H1 (cell line): Measurements from ENCODE around the gene VPS37D. TPM values are rescaled to one million over a fixed set of nuclear protein-coding genes. Genes with fewer than 3 reads are reported as not detected.

ENCODE experiments used
- CTCF ChIA-PET: fragments of 300-600 bp; sonication (Branson Sonifier 250); formaldehyde crosslinking; loops from one replicate; lab custom pipeline; 2021; ENCODE audit not compliant: partially characterized antibody; lab: Charles Lee
- POLR2A ChIA-PET: fragments of 300-600 bp; sonication (Branson Sonifier 250); formaldehyde crosslinking; loops from one replicate; lab custom pipeline; 2021; ENCODE audit warnings: inconsistent platforms; ENCODE audit not compliant: partially characterized antibody; lab: Charles Lee
- DNase-seq, 2 experiments: peaks; one replicate each; pipeline versions ENCODE4 v3.0.0 to v3.0.0-alpha.2; 2010 to 2022; ENCODE audit warnings: low spot score in 2 of 2, low read depth in 1 of 2, mixed read lengths in 1 of 2
- FAIRE-seq: peaks from 2 replicates; lab custom pipeline; 2011; peaks lifted over from hg19 to GRCh38; lab: Jason Lieb, UNC
- H2AFZ ChIP-seq: 2 replicates; pipeline ENCODE4 v1.8.1; 2012; ENCODE audit warnings: low read length, inconsistent platforms
- H2AK5ac ChIP-seq: 2 replicates; pipeline ENCODE4 v1.6.1; 2013; ENCODE audit warnings: low read depth, low read length
- H2BK120ac ChIP-seq: replicated peaks from 2 replicates; pipeline ENCODE3; 2013; ENCODE audit warnings: low read depth, low read length, inconsistent platforms
- H2BK12ac ChIP-seq: 2 replicates; pipeline ENCODE4 v1.6.1; 2013; ENCODE audit warnings: low read depth, low read length
- H2BK15ac ChIP-seq: 2 replicates; pipeline ENCODE4 v1.6.1; 2013; ENCODE audit warnings: low read length
- H2BK20ac ChIP-seq: 2 replicates; pipeline ENCODE4 v1.6.1; 2013; ENCODE audit warnings: low read length
- H2BK5ac ChIP-seq: 2 replicates; pipeline ENCODE4 v1.6.1; 2013; ENCODE audit warnings: low read depth, low read length
- H3K14ac ChIP-seq: 2 replicates; pipeline ENCODE4 v1.6.1; 2013; ENCODE audit warnings: inconsistent platforms; ENCODE audit not compliant: insufficient read length
- H3K18ac ChIP-seq: 2 replicates; pipeline ENCODE4 v1.6.1; 2013; ENCODE audit warnings: low read length; ENCODE audit errors: extremely low read depth
- H3K23ac ChIP-seq: 2 replicates; pipeline ENCODE4 v1.6.1; 2013; ENCODE audit warnings: inconsistent platforms; ENCODE audit not compliant: insufficient read length
- H3K23me2 ChIP-seq: 2 replicates; pipeline ENCODE4 v1.6.1; 2013; ENCODE audit warnings: low read depth, low read length
- H3K27ac ChIP-seq: 2 replicates; pipeline ENCODE4 v1.6.1; 2011; ENCODE audit warnings: low read depth, low read length, inconsistent platforms
- H3K27me3 ChIP-seq, 4 experiments: replicated peaks in 1 of 4; 1 replicate in 1 of 4; 2 replicates in 3 of 4; pipeline versions ENCODE4 v1.6.1 to v1.8.1; 2011 to 2013; ENCODE audit warnings: low read length in 3 of 4, mild to moderate bottlenecking in 3 of 4, inconsistent platforms in 2 of 4, mixed read lengths in 2 of 4, moderate library complexity in 1 of 4; ENCODE audit not compliant: control insufficient read depth in 3 of 4, insufficient read depth in 3 of 4; ENCODE audit errors: extremely low read depth in 1 of 4
- H3K36me3 ChIP-seq, 4 experiments: 2 replicates each; pipeline versions ENCODE4 v1.6.1 to v1.8.1; 2011 to 2013; ENCODE audit warnings: mild to moderate bottlenecking in 4 of 4, low read length in 3 of 4, moderate library complexity in 2 of 4, control low read depth in 1 of 4, inconsistent platforms in 1 of 4; ENCODE audit not compliant: insufficient read depth in 4 of 4, control insufficient read depth in 2 of 4
- H3K4ac ChIP-seq: replicated peaks from 2 replicates; pipeline ENCODE3; 2013; ENCODE audit warnings: low read length, low read depth, mixed read lengths, inconsistent platforms; ENCODE audit not compliant: insufficient read length
- H3K4me1 ChIP-seq, 4 experiments: replicated peaks in 1 of 4; 1 replicate in 1 of 4; 2 replicates in 3 of 4; pipeline versions ENCODE4 v1.6.1 to v1.8.1; 2011 to 2013; ENCODE audit warnings: low read length in 3 of 4, inconsistent platforms in 2 of 4, mixed read lengths in 1 of 4; ENCODE audit not compliant: insufficient read depth in 4 of 4, control insufficient read depth in 3 of 4
- H3K4me2 ChIP-seq, 2 experiments: 2 replicates each; pipeline versions ENCODE4 v1.6.1 to v1.8.1; 2011 to 2013; ENCODE audit warnings: low read depth in 2 of 2, low read length in 2 of 2, control low read depth in 1 of 2, inconsistent platforms in 1 of 2, mild to moderate bottlenecking in 1 of 2; ENCODE audit not compliant: insufficient read depth in 1 of 2
- H3K4me3 ChIP-seq, 4 experiments: fragments of 200-600, 300-600 bp in 1 of 4; sonication (generic), shearing (Covaris generic), sonication (Bioruptor Twin) in 1 of 4; 2 replicates each; pipeline versions ENCODE4 v1.5.1 to v1.8.1; 2011 to 2016; ENCODE audit warnings: low read length in 4 of 4, low read depth in 3 of 4, control low read depth in 2 of 4, inconsistent platforms in 2 of 4, mild to moderate bottlenecking in 2 of 4, mixed read lengths in 1 of 4, moderate library complexity in 1 of 4; ENCODE audit not compliant: insufficient read depth in 2 of 4; ENCODE audit errors: extremely low read depth in 1 of 4
- H3K56ac ChIP-seq: replicated peaks from 2 replicates; pipeline ENCODE3; 2013; ENCODE audit warnings: low read depth, mild to moderate bottlenecking, mixed read lengths, low read length, inconsistent platforms; ENCODE audit not compliant: insufficient read length
- H3K79me1 ChIP-seq: 2 replicates; pipeline ENCODE4 v1.6.1; 2013; ENCODE audit warnings: low read depth, low read length, control low read depth
- H3K79me2 ChIP-seq, 2 experiments: 2 replicates each; pipeline versions ENCODE4 v1.6.1 to v1.8.1; 2012 to 2013; ENCODE audit warnings: low read length in 2 of 2, mild to moderate bottlenecking in 2 of 2, inconsistent platforms in 1 of 2; ENCODE audit not compliant: insufficient read depth in 2 of 2, control insufficient read depth in 1 of 2
- H3K9ac ChIP-seq, 4 experiments: replicated peaks in 1 of 4; 1 replicate in 1 of 4; 2 replicates in 3 of 4; pipeline versions ENCODE4 v1.6.1 to v1.8.1; 2011 to 2013; ENCODE audit warnings: low read depth in 3 of 4, low read length in 3 of 4, control low read depth in 2 of 4, mild to moderate bottlenecking in 2 of 4, moderate library complexity in 2 of 4, inconsistent platforms in 1 of 4; ENCODE audit errors: extremely low read depth in 1 of 4
- H3K9me3 ChIP-seq, 2 experiments: 2 replicates each; pipeline versions ENCODE4 v1.6.1 to v1.8.1; 2012 to 2013; ENCODE audit warnings: mild to moderate bottlenecking in 2 of 2, moderate library complexity in 2 of 2, control low read depth in 1 of 2, inconsistent platforms in 1 of 2, low read depth in 1 of 2, low read length in 1 of 2, mixed read lengths in 1 of 2; ENCODE audit not compliant: insufficient read depth in 2 of 2
- H4K20me1 ChIP-seq, 2 experiments: replicated peaks in 1 of 2; 2 replicates each; pipeline versions ENCODE3 to v1.8.1; 2011 to 2013; ENCODE audit warnings: inconsistent platforms in 2 of 2, low read length in 2 of 2, mild to moderate bottlenecking in 1 of 2; ENCODE audit not compliant: insufficient read depth in 2 of 2, control insufficient read depth in 1 of 2
- H4K5ac ChIP-seq: 2 replicates; pipeline ENCODE4 v1.6.1; 2013; ENCODE audit warnings: low read length, low read depth, mixed read lengths, inconsistent platforms; ENCODE audit not compliant: insufficient read length
- H4K8ac ChIP-seq: 2 replicates; pipeline ENCODE4 v1.8.0; 2013; ENCODE audit warnings: mild to moderate bottlenecking, moderate library complexity, low read length, inconsistent platforms; ENCODE audit not compliant: insufficient read depth; ENCODE audit errors: extremely low read depth
- H4K91ac ChIP-seq: replicated peaks from 2 replicates; pipeline ENCODE3; 2013; ENCODE audit warnings: low read length, mixed read lengths, inconsistent platforms; ENCODE audit not compliant: insufficient read length
- BACH1 ChIP-seq: IDR thresholded peaks from 2 replicates; pipeline ENCODE4 v1.6.1; 2012; ENCODE audit warnings: low read length, improper control_type of control experiment
- BCL11A ChIP-seq, 2 experiments: IDR thresholded peaks; one replicate each; pipeline ENCODE4 v1.6.1; 2011; ENCODE audit warnings: low read depth in 2 of 2, low read length in 2 of 2, mild to moderate bottlenecking in 2 of 2
- CREB1 ChIP-seq: IDR thresholded peaks from 2 replicates; pipeline ENCODE4 v1.6.1; 2012; ENCODE audit warnings: inconsistent platforms
- EZH2 ChIP-seq: fragments of 200-600 bp; sonication (generic); IDR thresholded peaks from 2 replicates; pipeline ENCODE4 v1.7.1; 2012; ENCODE audit warnings: low read depth, mild to moderate bottlenecking, moderate library complexity, low read length, inconsistent platforms; ENCODE audit not compliant: severe bottlenecking
- FOSL1 ChIP-seq: IDR thresholded peaks from 2 replicates; pipeline ENCODE4 v1.6.1; 2011; ENCODE audit warnings: mild to moderate bottlenecking, low read depth, low read length, moderate library complexity; ENCODE audit not compliant: insufficient read depth
- HDAC2 ChIP-seq, 2 experiments: fragments of 300-600 bp in 1 of 2; sonication (generic) in 1 of 2; IDR thresholded peaks; 2 replicates each; pipeline ENCODE4 v1.6.1; 2011 to 2012; ENCODE audit warnings: low read depth in 2 of 2, low read length in 2 of 2, mild to moderate bottlenecking in 2 of 2, moderate library complexity in 2 of 2, borderline replicate concordance in 1 of 2, inconsistent platforms in 1 of 2
- HDAC6 ChIP-seq: IDR thresholded peaks from one replicate; pipeline ENCODE4 v1.7.1; 2012; ENCODE audit warnings: low read depth, mild to moderate bottlenecking, inconsistent platforms, low read length, moderate library complexity
- KDM5A ChIP-seq: fragments of 200-600 bp; IDR thresholded peaks from 2 replicates; pipeline ENCODE4 v1.7.1; 2012; ENCODE audit warnings: mild to moderate bottlenecking, low read length, inconsistent platforms, mixed read lengths
- PHF8 ChIP-seq: fragments of 200-600 bp; sonication (generic); conservative IDR thresholded peaks from 2 replicates; pipeline ENCODE4 v1.7.1; 2012; ENCODE audit warnings: low read depth, mild to moderate bottlenecking, inconsistent platforms, low read length, moderate library complexity
- RBBP5 ChIP-seq: IDR thresholded peaks from 2 replicates; pipeline ENCODE4 v1.7.1; 2012; ENCODE audit warnings: low read depth, mild to moderate bottlenecking, inconsistent platforms, low read length, moderate library complexity, borderline replicate concordance
- RFX5 ChIP-seq: IDR thresholded peaks from 2 replicates; pipeline ENCODE4 v1.6.1; 2011; ENCODE audit warnings: low read depth, low read length, improper control_type of control experiment, borderline replicate concordance
- SUZ12 ChIP-seq: fragments of 200-600 bp; sonication (generic); IDR thresholded peaks from 2 replicates; pipeline ENCODE4 v1.6.1; 2012; ENCODE audit warnings: mild to moderate bottlenecking, inconsistent platforms, low read length, moderate library complexity, mixed read lengths
- TEAD4 ChIP-seq: IDR thresholded peaks from 2 replicates; pipeline ENCODE4 v1.6.1; 2012; ENCODE audit warnings: low read depth, low read length, inconsistent platforms, mixed read lengths
- WGBS, 2 experiments: shearing (Covaris generic) in 1 of 2; methylation state at CpG; one replicate each; pipeline versions ENCODE4 v1.1.6 to v1.1.7; 2013 to 2015; ENCODE audit warnings: low lambda C conversion rate in 2 of 2, mixed read lengths in 2 of 2, inconsistent platforms in 1 of 2, low coverage in 1 of 2, missing lambda C conversion rate in 1 of 2; ENCODE audit not compliant: insufficient replicate concordance in 2 of 2, insufficient coverage in 1 of 2, insufficient read length in 1 of 2; ENCODE audit errors: extremely low coverage in 1 of 2, missing lambda C conversion rate in 1 of 2; 5-methylcytosine and 5-hydroxymethylcytosine counted together
- polyA plus RNA-seq, 7 experiments: library from polyadenylated mRNA; depleted of rRNA in 3 of 7; stranded (reverse) in 5 of 7; unstranded in 2 of 7; fragments of >200 nt in 5 of 7; fragments of 200-250 nt in 2 of 7; gene quantifications; 1 replicate in 5 of 7; 2 replicates in 1 of 7; 4 replicates in 1 of 7; pipeline versions ENCODE4 v1.2.1 to v1.2.3, GENCODE V29; 2011 to 2013; ENCODE audit warnings: missing spikeins in 2 of 7, mixed read lengths in 2 of 7
- total RNA-seq: library from RNA; stranded (reverse); fragmentation: NEBNext Ultra II Directional; extraction: Animal tissue kit (Norgen Biotek cat#: 25700); gene quantifications from 2 replicates; pipeline ENCODE4 v1.2.1, GENCODE V29; 2021

VPS37D gene
- total and polyA plus RNA-seq, 2 of the 8 experiments (the other 6 are each of a cell fraction or from before 2014, with no cell fraction given), result 3.4 to 5.0 TPM

DNA sequence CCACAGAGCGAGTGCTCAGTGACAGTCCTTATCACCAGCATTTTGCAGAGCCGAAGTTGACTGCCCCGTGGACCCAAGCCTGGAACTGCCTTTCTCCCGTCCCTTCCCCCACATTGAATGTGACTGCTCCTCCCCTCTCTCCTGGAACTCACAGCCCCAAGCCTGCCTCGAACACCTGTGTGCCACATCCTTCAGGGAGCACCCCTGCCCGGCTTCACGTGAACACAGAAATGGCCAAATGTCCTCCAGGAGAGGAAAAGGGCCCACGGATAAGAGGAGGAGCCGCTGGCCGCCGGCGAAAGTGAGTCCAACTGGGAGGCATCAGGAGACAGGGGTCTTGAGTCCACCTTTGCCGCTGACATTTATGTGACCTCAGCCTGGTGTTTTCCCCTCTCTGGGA is 35.6 kb downstream of the VPS37D start:
- Histone ChIP-seq H3K14ac (peak overlapping the region; percentile 19), H2BK20ac (no peak overlapping the region), H3K9ac (peak overlapping the region in 2 of 4 experiments; percentile 20 to 33; a peak in 3 of 7 replicates), H2BK120ac (no peak overlapping the region), H3K23ac (no peak overlapping the region), H2AK5ac (no peak overlapping the region), H2BK12ac (peak overlapping the region; percentile 60; the same call in 1 of the 2 replicates), H3K4me3 (peak overlapping the region; percentile 28 to 58 (median 34); a peak in 7 of 8 replicates), H3K36me3 (peaks cover 0 to 11% (median 3%) of the 10 kb centered on the region in 4 experiments; a peak in 4 of 8 replicates), H3K4me2 (peak overlapping the region; percentile 76 to 85), H3K23me2 (peaks cover 2% of the 10 kb centered on the region; the same call in 1 of the 2 replicates), H3K56ac (peak overlapping the region; percentile 5), H3K79me1 (no peaks in the 10 kb centered on the region), H3K4ac (peak overlapping the region; percentile 97), H4K5ac (peak overlapping the region; percentile 62), H3K27ac (peak overlapping the region; percentile 53; the same call in 1 of the 2 replicates), H2BK15ac (peak overlapping the region; percentile 81; the same call in 1 of the 2 replicates), H2AFZ (no peak overlapping the region), H4K8ac (peak overlapping the region; percentile 91), H4K91ac (peak overlapping the region; percentile 17), H2BK5ac (peak overlapping the region; percentile 60; the same call in 1 of the 2 replicates), H3K4me1 (peaks cover 0 to 19% (median 15%) of the 10 kb centered on the region in 4 experiments; a peak in 6 of 7 replicates), H4K20me1 (peaks cover 6 to 19% of the 10 kb centered on the region in 2 experiments), H3K79me2 (no peaks in the 10 kb centered on the region), H3K27me3 (no peaks in the 10 kb centered on the region; a peak in 1 of 7 replicates), H3K18ac (peak overlapping the region; percentile 81), H3K9me3 (no peaks in the 10 kb centered on the region)
- ChIA-PET CTCF (interaction anchor here (0.8 to 9.7 kb wide), 11 partner anchors 16 to 96 kb away, joined by 3 to 130 read pairs (median 5); partner anchors contain the start of gene STX1A), POLR2A (interaction anchor here (1.4 to 4.9 kb wide), 5 partner anchors 10 to 96 kb away, joined by 3 to 37 read pairs (median 13); no protein-coding TSS in a partner anchor)
- 73% methylated on average over 13 of the region's 13 CpGs; no CpG with 5 or more reads in 1 of the 2 experiments for WGBS, 2 experiments
- DNase-seq (no peak), FAIRE-seq (no peak)
- TF ChIP-seq TEAD4 (no peak), HDAC2 (IDR thresholded peaks at IDR 0.05; ENCODE audit: borderline replicate concordance in 1 of 2, low read depth in 2 of 2, low read length in 2 of 2) (no peak), PHF8 (no peak), HDAC6 (no peak), KDM5A (no peak), SUZ12 (no peak), RFX5 (no peak), BACH1 (no peak), FOSL1 (no peak), EZH2 (no peak), CREB1 (no peak), RBBP5 (no peak), BCL11A (IDR thresholded peaks at IDR 0.05; ENCODE audit: low read depth in 2 of 2, low read length in 2 of 2) (no peak)
